GM21390 (cell line): ENCODE data around the gene CDC42BPG.

ENCODE experiments used
- ATAC-seq: cut with Tn5 transposase; IDR thresholded peaks from one replicate; pipeline ENCODE4 v1.9.1; 2021; ENCODE audit not compliant: unreplicated experiment

The CDC42BPG gene

DNA sequence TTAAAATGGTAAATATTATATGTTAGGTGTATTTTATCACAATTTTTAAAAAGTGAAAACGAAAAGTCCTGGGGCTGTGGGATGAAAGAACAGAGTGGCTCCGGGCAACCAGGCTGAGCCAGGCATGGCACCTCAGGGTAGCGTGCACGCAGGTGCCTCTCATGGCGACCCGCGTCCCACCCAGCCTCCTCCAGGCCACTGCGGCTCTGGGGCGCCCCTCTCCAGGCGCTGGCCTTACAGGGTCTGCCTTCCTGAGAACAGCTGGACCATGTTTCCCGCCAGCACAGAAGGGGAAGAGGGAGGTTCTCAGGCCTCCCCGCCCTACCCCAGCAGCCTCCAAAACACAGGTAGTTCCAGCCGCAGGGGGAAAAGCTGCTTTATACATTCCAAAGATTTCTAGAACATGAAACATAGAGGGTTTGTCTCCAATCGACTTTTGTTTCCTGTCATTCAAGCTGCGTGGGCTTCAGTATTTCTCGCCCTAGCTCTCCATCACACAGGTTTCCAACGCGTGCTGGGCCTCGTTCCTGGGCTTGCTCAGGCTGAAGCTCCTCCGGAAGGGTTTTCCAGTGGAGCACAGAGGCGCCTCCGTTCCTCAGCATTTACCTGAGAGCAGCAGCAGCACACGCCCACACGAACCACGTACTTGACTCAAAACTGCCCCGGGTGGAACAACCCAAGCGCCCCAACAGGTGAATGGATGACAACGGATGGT, 23.5 kb upstream of the CDC42BPG start:
- no peak for ATAC-seq

GRCh38 chr11:64866173-64866491, 21.7 kb upstream of the CDC42BPG start:
- no peak for ATAC-seq

DNA sequence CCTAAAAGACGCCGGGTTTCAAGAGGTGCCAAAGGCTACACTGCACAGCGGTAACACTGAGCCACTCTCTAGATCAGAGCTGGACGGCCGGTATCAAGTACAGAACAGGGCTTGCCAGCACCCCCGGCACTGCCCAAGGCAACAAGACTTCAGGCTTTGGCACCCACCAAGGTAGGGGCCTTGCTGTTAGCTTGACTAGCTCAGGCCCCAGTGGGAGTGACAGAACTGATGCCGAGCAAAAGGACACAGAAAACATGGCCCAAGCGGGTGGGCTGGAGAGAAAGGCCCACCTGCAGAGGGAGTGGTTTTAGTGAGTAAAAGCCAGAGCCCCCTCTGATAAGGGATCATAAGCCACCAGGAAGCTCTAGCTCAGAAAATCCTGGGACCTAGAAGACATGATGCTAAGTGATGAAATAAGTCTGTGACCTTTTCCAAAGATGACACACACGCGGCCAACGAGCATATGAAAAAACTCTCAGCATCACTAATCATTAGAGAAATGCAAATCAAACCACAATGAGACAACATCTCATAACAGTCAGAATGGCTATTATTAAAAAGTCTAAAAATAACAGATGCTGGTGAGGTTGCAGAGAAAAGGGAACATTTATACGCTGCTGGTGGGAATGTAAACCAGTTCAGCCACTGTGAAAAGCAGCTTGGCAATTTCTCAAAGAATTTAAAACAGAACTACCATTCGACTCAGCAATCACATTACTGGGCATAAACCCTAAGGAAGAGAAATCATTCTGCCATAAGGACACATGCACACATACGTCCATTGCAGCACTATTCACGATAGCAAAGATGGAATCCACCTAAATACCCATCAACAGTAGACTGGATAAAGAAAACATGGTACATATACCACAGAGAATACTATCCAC, 21.1 kb upstream of the CDC42BPG start:
- no peak for ATAC-seq

GRCh38 chr11:64864473-64865285, 20.2 kb upstream of the CDC42BPG start:
- no peak for ATAC-seq

GRCh38 chr11:64864135-64864472, 19.7 kb upstream of the CDC42BPG start:
- no peak for ATAC-seq

- no peak for ATAC-seq
These were observed 19.1 kb upstream of the CDC42BPG start for GRCh38 chr11:64863391-64864060.

- ATAC-seq = no peak
These were observed 18.5 kb upstream of the CDC42BPG start for GRCh38 chr11:64862987-64863390.

DNA sequence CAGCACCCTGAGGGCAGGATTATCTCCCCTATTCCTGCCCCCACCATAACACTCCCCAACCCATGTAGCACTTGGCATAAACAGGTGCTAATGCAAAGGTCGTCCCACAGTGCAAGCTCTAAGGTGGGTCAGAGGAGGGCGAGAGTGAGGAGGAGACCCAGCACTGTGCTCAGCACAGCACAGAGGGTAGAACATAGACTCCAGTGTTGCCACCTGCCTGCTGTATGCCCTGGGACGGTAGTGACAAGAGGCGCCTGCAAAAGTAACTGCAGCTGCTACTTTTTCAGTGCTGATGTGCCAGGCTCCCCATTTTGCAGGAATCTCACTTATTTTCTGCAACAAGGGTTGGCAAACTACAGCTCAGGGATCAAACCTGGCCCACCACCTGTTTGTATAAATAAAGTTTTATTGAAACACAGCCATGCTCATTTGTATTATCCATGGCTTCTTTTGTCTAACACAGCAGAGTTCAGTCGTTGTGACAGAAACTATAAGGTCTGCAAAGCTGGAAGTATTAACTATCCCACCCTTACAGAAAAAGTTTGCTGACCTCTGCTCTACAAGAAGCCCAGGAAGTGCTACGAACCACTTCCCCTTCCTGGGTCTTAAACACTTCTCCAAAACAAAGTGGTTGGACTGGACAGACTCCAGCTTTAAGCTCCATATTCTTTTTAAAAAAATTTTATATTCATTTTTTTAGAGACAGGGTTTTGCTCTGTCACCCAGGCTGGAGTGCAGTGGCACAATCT, 16.9 kb upstream of the CDC42BPG start:
- no peak for ATAC-seq

DNA sequence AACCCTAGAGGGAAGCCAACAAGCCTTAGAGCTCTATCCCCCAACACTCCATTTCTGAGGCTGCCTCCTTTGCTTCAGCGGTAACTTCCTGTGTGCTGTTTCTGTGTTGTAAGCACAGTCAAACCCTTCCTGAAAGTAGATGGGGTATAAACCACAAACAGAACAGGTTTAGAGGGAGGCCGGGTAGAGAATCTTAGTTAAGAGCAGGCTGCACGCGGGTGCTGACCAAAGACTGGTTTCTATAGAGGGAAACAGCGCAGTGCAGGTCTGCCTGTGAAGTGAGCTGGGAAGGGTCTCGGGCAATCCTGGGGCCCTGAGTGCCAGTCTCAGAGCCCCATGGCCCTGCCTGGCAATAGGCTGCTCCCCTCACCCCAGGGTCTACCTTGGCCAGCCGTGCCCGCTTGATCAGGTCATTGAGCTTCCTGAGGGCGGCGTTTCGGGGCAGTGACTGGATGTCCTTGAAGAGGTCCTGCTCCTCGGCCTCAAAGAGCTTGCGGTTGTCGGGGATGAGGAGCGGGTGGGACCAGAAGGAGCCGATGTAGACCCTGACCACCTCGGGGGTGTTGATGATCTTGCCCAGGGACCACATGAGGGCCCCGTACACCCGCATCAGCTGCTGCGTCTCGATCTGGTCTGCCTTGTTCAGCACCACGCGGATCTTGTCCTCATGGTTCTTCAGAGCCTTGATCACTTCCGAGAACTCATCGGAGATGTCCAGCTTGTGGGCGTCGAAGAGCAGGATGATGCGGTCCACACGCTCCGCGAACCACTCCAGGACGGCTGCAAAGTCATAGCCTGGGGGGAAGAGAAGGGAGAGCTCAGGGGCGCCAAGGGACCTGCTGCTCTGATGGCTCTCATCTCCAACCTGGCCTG, 15.3 kb upstream of the CDC42BPG start:
- ATAC-seq = peak; percentile 62

- no peak for ATAC-seq
These were observed 14.2 kb upstream of the CDC42BPG start for GRCh38 chr11:64858467-64859263.

GRCh38 chr11:64857485-64857884, 13.0 kb upstream of the CDC42BPG start:
- ATAC-seq = no peak

GRCh38 chr11:64856382-64857227, 12.2 kb upstream of the CDC42BPG start:
- ATAC-seq = no peak

DNA sequence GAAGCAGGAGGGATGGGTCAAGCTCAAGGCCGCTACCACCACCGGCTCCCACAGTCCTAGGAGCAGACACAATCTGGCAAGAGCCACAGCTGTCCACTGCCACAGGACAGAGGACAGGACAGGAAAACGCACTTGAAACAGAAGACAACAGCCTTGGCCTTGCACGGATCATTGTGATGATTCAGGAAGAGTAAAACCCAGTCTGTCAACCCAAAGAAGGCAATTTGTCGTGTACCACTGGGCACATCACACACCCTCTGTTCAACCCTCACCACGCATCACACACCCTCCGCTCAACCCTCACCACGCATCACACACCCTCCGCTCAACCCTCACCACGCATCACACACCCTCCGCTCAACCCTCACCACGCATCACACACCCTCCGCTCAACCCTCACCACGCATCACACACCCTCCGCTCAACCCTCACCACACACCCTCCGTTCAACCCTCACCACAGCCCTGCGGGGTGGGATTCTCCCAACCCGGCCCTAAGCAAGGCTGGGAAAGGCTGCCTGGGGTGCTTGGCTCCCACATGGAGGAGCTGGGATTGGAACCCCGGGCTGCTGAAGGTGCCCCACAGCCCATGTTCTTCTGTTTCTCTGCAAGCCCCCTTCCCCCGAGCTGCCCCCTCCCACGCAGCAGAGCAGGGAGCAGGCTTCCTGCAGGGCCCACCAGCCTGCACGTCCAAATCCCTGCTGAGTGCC, 11.3 kb upstream of the CDC42BPG start:
- no peak for ATAC-seq

DNA sequence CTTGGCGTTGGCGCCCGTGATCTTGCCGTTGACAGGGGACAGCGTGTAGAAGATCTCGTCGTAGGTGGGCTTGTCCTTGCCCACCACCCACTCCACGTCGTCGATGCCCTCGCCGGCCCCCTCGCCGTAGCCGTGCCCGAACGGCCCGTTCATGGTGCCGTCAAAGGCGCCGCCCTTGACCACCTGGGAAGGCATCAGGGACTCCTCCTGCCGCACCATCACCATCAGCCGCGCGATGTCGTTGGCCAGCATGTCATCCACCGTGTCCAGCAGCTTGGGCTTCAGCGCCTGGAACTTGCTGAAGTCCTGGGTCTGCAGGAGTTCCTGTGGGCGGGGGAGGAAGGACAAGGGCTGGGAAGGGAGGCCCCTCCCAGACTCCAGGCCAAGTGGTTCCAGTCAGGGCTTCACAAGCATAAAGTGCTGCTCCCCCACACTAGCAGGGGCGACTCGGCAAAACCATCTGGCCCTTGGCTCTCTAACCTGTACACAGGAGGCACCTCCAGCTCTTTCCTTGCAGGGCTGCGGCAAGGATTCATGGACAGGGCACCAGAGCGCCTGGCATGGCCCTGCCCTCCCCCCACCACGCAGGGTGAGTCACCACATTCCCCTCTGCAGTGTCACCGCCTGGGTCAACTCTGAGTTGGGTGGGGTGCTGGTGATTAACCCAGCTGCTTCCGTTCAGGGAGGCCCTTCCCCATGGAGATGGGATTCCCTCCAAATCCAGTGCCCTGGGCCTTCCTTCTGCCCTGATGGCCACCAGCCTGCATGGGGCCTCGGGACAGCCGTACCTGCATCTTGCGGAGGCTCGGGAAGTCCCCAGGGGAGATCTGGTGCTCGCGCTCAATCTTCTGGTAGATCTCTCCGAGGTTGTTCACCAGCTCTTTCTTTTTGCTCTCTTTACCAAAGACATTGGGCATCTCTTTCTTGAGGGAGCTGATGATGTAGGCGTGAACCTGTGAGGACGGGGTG, 10.4 kb upstream of the CDC42BPG start:
- no peak for ATAC-seq

DNA sequence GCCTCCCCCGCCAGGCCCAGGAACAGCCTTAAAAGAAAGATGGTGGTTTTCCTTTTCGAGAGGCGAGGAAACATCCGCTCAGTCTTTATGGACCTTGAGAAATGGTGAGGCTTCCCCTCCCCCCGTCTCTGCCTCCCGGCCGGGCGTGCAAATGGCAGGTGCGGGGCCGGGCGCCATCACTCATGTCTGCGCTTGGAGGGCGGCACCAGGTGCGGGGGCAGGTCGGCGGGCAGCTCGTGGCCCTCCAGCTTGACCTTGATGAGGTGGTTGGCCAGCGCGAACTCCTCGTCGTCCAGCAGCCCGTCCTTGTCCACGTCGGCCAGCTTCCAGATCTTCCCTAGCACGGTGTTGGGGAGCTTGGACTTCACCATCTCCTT, 9.7 kb upstream of the CDC42BPG start:
- ATAC-seq = no peak

- no peak for ATAC-seq
These were observed 9.3 kb upstream of the CDC42BPG start for GRCh38 chr11:64853709-64854108.
